ENCODE measurements around the gene USP2.

USP2 gene

DNA sequence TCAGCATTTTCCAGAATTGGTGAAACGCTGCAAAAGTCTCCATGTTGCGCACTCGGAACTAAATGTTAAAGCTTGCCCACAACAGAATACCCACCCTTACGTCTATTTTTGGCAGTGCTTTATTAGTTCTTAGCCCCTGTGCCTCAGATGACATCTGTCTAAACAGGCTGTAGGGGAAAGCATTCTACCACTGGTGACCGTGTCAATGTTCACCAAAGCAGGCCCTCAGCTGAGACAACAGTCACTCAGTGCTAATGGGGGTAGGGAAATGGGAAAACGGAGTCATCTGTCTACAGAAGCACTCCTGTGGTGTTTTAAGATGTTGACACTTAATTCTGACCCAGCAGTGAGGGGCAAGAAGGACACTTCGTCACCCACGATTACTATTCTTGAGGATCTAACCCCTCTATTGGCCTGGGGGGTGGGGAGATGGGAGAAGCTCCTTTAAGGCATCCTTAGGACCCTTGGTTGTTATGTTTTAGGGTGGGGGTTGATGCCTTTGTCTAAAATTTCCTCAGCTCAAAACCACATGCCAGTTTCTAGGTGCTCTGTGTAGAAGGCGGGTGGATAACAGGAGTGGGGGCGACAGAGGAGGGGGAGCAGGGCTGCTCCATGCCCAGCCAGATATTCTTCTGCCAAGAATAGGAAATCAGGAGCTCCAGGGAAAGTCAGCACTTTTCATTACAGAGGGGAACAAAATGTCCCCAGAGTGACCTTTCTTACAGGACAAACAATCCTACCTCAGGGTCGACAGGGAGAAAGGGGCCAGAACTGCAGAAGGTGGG, 19.4 kb downstream of the USP2 start:
- no peak for DNase-seq

GRCh38 chr11:119361056-119361787, 20.3 kb downstream of the USP2 start:
- no peak for DNase-seq

- DNase-seq, result no peak
Measured at GRCh38 chr11:119359365-119360214, 21.9 kb downstream of the USP2 start.

- no peak for DNase-seq
Measured at GRCh38 chr11:119357074-119357473, 24.4 kb downstream of the USP2 start.

GRCh38 chr11:119356349-119357031, 25.0 kb downstream of the USP2 start:
- peak; percentile 40 to 48 (median 44) for DNase-seq

DNA sequence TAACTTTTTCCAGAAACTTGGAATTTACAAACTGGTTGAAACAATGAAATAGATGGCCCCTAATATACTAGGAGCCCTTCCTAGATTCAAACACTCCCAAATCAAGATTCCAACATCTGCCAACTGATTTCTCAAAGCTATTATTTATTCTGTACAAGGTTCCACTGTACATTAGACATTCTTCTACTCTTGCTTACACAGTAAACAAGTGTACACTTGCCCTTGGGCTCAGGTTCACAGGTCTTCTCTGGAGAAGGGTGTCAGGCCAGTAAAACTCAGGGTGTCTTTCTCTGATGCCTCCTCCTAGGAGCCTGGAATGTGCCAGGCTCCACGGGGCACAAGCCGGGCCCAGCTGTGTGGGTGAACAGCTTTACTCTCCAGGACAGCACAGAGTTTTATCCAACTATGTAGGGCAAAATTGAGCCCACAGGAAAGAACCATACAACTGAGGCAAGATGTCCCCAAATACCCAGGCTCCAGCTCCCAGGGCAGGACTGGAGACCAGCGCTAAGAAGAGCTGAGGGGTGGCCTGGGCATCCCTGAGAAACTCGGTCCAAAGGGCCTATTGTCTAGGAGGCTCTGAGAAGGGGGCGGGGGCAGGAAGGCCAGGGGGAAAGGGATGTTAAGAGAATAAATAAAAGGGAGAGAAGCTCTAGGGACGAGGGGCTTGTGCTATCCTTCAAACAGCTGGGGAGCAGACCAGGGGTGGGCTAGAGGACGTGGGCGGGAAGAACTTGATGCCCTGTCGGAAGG, 26.2 kb downstream of the USP2 start:
- no peak for DNase-seq

GRCh38 chr11:119352857-119353260, 28.6 kb downstream of the USP2 start:
- no peak for DNase-seq

DNA sequence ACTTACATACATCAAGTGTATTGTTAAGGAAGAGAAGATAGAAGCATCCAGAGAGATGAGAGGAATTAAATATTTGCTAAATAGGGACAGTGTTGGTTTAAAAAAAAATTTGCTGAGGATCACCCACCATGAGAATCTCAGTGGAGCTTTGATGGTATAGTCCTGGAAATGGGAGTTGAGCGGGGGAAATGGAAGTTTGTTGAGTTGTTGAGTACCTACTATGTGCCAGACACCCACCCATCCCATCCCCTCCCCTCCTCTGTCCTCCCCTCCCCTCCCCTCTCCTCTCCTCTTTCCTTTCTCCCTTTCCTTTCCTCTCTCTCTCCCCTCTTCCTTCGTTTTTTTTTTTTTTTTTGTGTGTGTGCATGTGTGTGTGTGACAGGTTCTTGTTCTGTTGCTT, 30.3 kb downstream of the USP2 start:
- no peak for DNase-seq

DNA sequence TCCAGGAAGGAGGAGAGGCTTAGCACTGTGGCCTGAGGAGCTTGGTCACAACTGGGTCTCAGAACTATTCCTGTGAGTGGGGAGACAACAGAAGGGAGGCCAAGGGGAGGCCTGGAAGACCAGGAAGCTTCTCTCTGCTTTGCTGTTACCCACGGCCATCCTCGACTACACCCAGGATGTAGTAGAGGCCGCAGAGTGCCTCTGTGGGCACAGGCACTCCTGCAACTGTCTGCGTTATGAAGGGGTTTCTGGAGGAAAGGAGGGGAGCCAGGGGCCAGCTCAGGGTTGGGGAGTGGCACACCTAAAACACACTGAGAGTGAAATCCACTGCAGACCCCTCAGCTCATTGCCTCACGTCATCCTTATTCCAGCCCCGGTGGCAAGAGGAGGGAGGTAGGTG, 31.2 kb downstream of the USP2 start:
- DNase-seq, result no peak

GRCh38 chr11:119347940-119348605, 33.4 kb downstream of the USP2 start:
- no peak for DNase-seq

- DNase-seq, result no peak
Measured at GRCh38 chr11:119347242-119347641, 34.2 kb downstream of the USP2 start.

GRCh38 chr11:119346605-119347004, 34.9 kb downstream of the USP2 start, which contains the start of gene MFRP:
Gene MFRP (minus strand): TSS chr11:119346705. CDS start chr11:119346513, 192 bp downstream.
- no peak for DNase-seq

DNA sequence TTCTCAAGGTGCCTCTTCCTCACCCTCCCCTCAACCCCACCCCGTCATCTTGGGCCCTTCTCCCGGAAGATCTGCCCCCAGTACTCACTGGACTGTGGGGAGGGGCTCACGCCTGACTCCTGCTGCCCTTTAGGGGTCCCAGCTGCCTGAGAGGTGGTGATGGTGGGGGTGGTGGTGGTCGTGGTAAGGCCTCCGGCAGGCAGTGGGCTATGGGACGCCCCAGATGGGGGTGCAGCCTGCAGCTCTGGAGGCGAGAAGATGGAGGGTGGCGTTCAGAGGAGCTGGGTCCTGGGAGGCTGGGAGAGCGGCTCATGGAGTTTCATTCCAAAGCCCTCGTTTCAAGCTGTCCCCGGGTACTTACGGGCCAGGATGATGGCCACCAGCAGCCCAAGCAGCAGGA, 35.8 kb downstream of the USP2 start:
- no peak for DNase-seq

GRCh38 chr11:119344291-119345010, 37.0 kb downstream of the USP2 start:
- DNase-seq, result no peak

DNA sequence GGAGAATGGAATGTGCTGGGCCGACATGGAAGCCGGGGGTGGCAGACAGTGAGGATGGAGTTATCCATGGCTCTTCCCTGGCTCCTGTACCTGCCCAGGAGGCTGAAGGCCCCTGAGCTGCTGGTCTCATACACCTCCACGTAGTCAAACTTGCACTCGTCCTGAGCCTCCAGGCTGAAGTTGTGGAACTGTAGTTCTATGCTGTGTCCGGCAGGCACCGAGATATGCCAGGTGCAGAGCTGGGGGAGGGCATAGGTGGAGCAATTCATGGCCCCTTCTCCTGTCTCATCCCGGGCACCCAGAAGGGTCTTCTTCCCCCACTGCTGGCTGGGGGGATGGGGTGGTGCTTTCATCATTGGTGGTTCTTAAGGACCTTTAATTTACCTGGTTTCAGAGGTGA, 37.8 kb downstream of the USP2 start:
- no peak for DNase-seq

- DNase-seq, result no peak
Measured at GRCh38 chr11:119342362-119343130, 38.9 kb downstream of the USP2 start.

GRCh38 chr11:119342023-119342300, 39.5 kb downstream of the USP2 start:
- DNase-seq, result no peak

GRCh38 chr11:119341222-119342022, 40.1 kb downstream of the USP2 start:
- DNase-seq, result no peak
